Measurements from ENCODE around the gene EDC3. TPM values are rescaled to one million over a fixed set of nuclear protein-coding genes. Genes with fewer than 3 reads are reported as not detected.

Gene EDC3
- total and polyA plus RNA-seq, 9 of the 15 experiments (the other 6 are each of a cell fraction or from before 2014, with no cell fraction given) = 11.7 to 63.9 (median 32.8) TPM

GRCh38 chr15:74610302-74610951, 85.4 kb downstream of the EDC3 start (continued):
- TF ChIP-seq CUX1 (CRISPR knock-in tag; IDR thresholded peaks at IDR 0.05) (peak; percentile 83; the same call in 1 of the 2 replicates), MAZ (CRISPR knock-in tag; conservative IDR thresholded peaks at IDR 0.05 in 1 of 2, IDR thresholded peaks at IDR 0.05 in 1 of 2) (peak; percentile 39 to 86; a peak in 3 of 4 replicates), DACH1 (IDR thresholded peaks at IDR 0.05; ENCODE audit: partially characterized antibody) (peak; percentile 99), TAF15 (IDR thresholded peaks at IDR 0.05; ENCODE audit: low read depth, low read length) (no peak), CREB3 (tag; conservative IDR thresholded peaks at IDR 0.05; ENCODE audit: low read depth) (peak; percentile 88), PTRF (tag; IDR thresholded peaks at IDR 0.05) (no peak), ZNF444 (CRISPR knock-in tag; IDR thresholded peaks at IDR 0.05) (no peak), CREB1 (IDR thresholded peaks at IDR 0.05) (peak; percentile 68), CREB1 (CRISPR knock-in tag; IDR thresholded peaks at IDR 0.05) (no peak), FOXP4 (CRISPR knock-in tag; IDR thresholded peaks at IDR 0.05; ENCODE audit: borderline replicate concordance) (peak; percentile 79; the same call in 1 of the 2 replicates), NCOA1 (IDR thresholded peaks at IDR 0.05; ENCODE audit: low read depth) (peak; percentile 68; the same call in 1 of the 2 replicates), THAP7 (CRISPR knock-in tag; IDR thresholded peaks at IDR 0.05) (no peak), GTF2A2 (tag; IDR thresholded peaks at IDR 0.05) (no peak), HDAC1 (IDR thresholded peaks at IDR 0.05) (peak in 1 of 2 experiments; percentile 84; a peak in 3 of 4 replicates)

All from K562 (cell line).